Endodermal cell (in vitro differentiated cells): Measurements from ENCODE around the gene MEF2B. TPM values are rescaled to one million over a fixed set of nuclear protein-coding genes. Genes with fewer than 3 reads are reported as not detected.
A peak's percentile ranks its signal among the peaks of the same experiment; 100 is the strongest.

Source experiments
- DNase-seq: peaks from one replicate; pipeline ENCODE4 v3.0.0-alpha.2; 2017
- H3K27ac ChIP-seq: 2 replicates; pipeline ENCODE4 v1.5.1; 2013; ENCODE audit warnings: mild to moderate bottlenecking, low read depth, low read length, moderate library complexity
- H3K27me3 ChIP-seq: 2 replicates; pipeline ENCODE4 v1.6.1; 2013; ENCODE audit warnings: mild to moderate bottlenecking, low read length, moderate library complexity; ENCODE audit not compliant: insufficient read depth, control insufficient read depth, poor library complexity, severe bottlenecking
- H3K36me3 ChIP-seq: 2 replicates; pipeline ENCODE4 v1.7.0; 2013; ENCODE audit warnings: mild to moderate bottlenecking, low read length, moderate library complexity; ENCODE audit not compliant: control insufficient read depth, insufficient read depth
- H3K4me1 ChIP-seq: one replicate; pipeline ENCODE4 v1.7.0; 2013; ENCODE audit warnings: low read length; ENCODE audit not compliant: control insufficient read depth, insufficient read depth
- H3K4me3 ChIP-seq: 2 replicates; pipeline ENCODE4 v1.5.1; 2013; ENCODE audit warnings: mild to moderate bottlenecking, low read length, moderate library complexity
- H3K9ac ChIP-seq: 2 replicates; pipeline ENCODE4 v1.6.1; 2013; ENCODE audit warnings: mild to moderate bottlenecking, low read length, moderate library complexity; ENCODE audit not compliant: poor library complexity, severe bottlenecking; ENCODE audit errors: extremely low read depth
- H3K9me3 ChIP-seq: 2 replicates; pipeline ENCODE4 v1.6.1; 2013; ENCODE audit warnings: mild to moderate bottlenecking, low read length, moderate library complexity; ENCODE audit not compliant: control insufficient read depth
- H3K27ac Mint-ChIP-seq: 2 replicates; pipeline ENCODE4 v1.8.0; 2020; ENCODE audit warnings: mixed read lengths
- H3K27me3 Mint-ChIP-seq: 2 replicates; pipeline ENCODE4 v1.8.0; 2021; ENCODE audit warnings: mild to moderate bottlenecking, mixed read lengths; ENCODE audit not compliant: insufficient read depth
- H3K36me3 Mint-ChIP-seq: 2 replicates; pipeline ENCODE4 v1.8.0; 2020; ENCODE audit warnings: low read depth, mixed read lengths
- H3K4me1 Mint-ChIP-seq: 2 replicates; pipeline ENCODE4 v1.8.0; 2020; ENCODE audit warnings: mixed read lengths
- H3K4me3 Mint-ChIP-seq: 2 replicates; pipeline ENCODE4 v1.8.0; 2020; ENCODE audit warnings: mild to moderate bottlenecking, moderate library complexity, mixed read lengths
- H3K9me3 Mint-ChIP-seq: 2 replicates; pipeline ENCODE4 v1.8.0; 2020; ENCODE audit warnings: mild to moderate bottlenecking, mixed read lengths
- CTCF ChIP-seq: fragments of 200-600 bp; sonication (generic); conservative IDR thresholded peaks from 2 replicates; pipeline ENCODE4 v1.5.0; 2021; ENCODE audit warnings: antibody characterized with exemption, mild to moderate bottlenecking
- WGBS, 2 experiments: methylation state at CpG; one replicate each; pipeline versions ENCODE4 v1.1.5 to v1.1.7; 2013; ENCODE audit warnings: missing lambda C conversion rate in 2 of 2, mixed read lengths in 1 of 2; ENCODE audit not compliant: insufficient coverage in 1 of 2, insufficient read length in 1 of 2; 5-methylcytosine and 5-hydroxymethylcytosine counted together
- total RNA-seq, 2 donors: library from RNA; stranded (reverse); fragmentation: NEBNext Ultra II Directional in 1 of 2; extraction: Animal tissue kit (Norgen Biotek cat#: 25700) in 1 of 2; gene quantifications; 2 replicates in 1 of 2; 3 replicates in 1 of 2; pipeline ENCODE4 v1.2.1, GENCODE V29; 2021

MEF2B gene
- total RNA-seq, 2 donors from 2014 or later, result 1.2 to 1.6 TPM

GRCh38 chr19:19202707-19203011 lies 32.6 kb upstream of the MEF2B start:
- no peak overlapping the region for H3K27ac ChIP-seq
- H3K27ac Mint-ChIP-seq, result peak overlapping the region; percentile 94
- peaks cover 30% of the 10 kb centered on the region for H3K36me3 Mint-ChIP-seq
- no peak for DNase-seq
- H3K4me1 ChIP-seq, result no peaks in the 10 kb centered on the region
- peak overlapping the region; percentile 96 for H3K4me3 ChIP-seq
- H3K9ac ChIP-seq, result peak overlapping the region; percentile 72
- peaks cover 22% of the 10 kb centered on the region for H3K27me3 ChIP-seq
- H3K4me3 Mint-ChIP-seq, result peak overlapping the region; percentile 86
- H3K9me3 ChIP-seq, result no peaks in the 10 kb centered on the region
- TF ChIP-seq CTCF, result no peak
- H3K9me3 Mint-ChIP-seq, result peaks cover 3% of the 10 kb centered on the region
- peaks cover 32% of the 10 kb centered on the region for H3K27me3 Mint-ChIP-seq
- H3K36me3 ChIP-seq, result peaks cover 24% of the 10 kb centered on the region
- peaks cover 12% of the 10 kb centered on the region for H3K4me1 Mint-ChIP-seq
- WGBS, 2 experiments, result 39 to 51% methylated on average over 10 to 11 of the region's 11 CpGs

- Mint-ChIP-seq H3K9me3 (peaks cover 3% of the 10 kb centered on the region), H3K27ac (no peak overlapping the region), H3K36me3 (peaks cover 36% of the 10 kb centered on the region), H3K4me1 (peaks cover 12% of the 10 kb centered on the region), H3K4me3 (peak overlapping the region; percentile 86), H3K27me3 (peaks cover 25% of the 10 kb centered on the region)
- Histone ChIP-seq H3K27ac (no peak overlapping the region), H3K4me1 (no peaks in the 10 kb centered on the region), H3K9ac (peak overlapping the region; percentile 72), H3K9me3 (no peaks in the 10 kb centered on the region), H3K4me3 (peak overlapping the region; percentile 96), H3K36me3 (peaks cover 27% of the 10 kb centered on the region), H3K27me3 (peaks cover 15% of the 10 kb centered on the region)
- no peak for TF ChIP-seq CTCF
- DNase-seq, result no peak
- WGBS, 2 experiments, result 89% methylated on average over 15 to 19 of the region's 19 CpGs
Measured at GRCh38 chr19:19201697-19202630, 31.9 kb upstream of the MEF2B start.

- H3K36me3 Mint-ChIP-seq, result peaks cover 30% of the 10 kb centered on the region
- no peaks in the 10 kb centered on the region for H3K27me3 Mint-ChIP-seq
- DNase-seq, result no peak
- H3K9me3 Mint-ChIP-seq, result no peaks in the 10 kb centered on the region
- H3K4me3 Mint-ChIP-seq, result peak overlapping the region; percentile 96
- Histone ChIP-seq H3K9me3 (no peaks in the 10 kb centered on the region), H3K27ac (no peak overlapping the region), H3K36me3 (peaks cover 13% of the 10 kb centered on the region), H3K9ac (no peak overlapping the region), H3K27me3 (no peaks in the 10 kb centered on the region), H3K4me3 (no peak overlapping the region), H3K4me1 (no peaks in the 10 kb centered on the region)
- TF ChIP-seq CTCF, result no peak
- peak overlapping the region; percentile 35 for H3K27ac Mint-ChIP-seq
- WGBS, 2 experiments, result 89 to 91% methylated on average over 3 to 5 of the region's 5 CpGs
- H3K4me1 Mint-ChIP-seq, result peaks cover 8% of the 10 kb centered on the region
Measured at GRCh38 chr19:19193926-19194325, 23.9 kb upstream of the MEF2B start.
